ENCODE measurements around the gene TTLL12.
A peak's percentile ranks its signal among the peaks of the same experiment; 100 is the strongest.

The TTLL12 gene

GRCh38 chr22:43198936-43199335 lies 12.0 kb upstream of the TTLL12 start:
- Histone ChIP-seq H3K4me3 (ENCODE audit: low read length in 2 of 2) (no peak overlapping the region), H3K9ac (ENCODE audit: low read length in 2 of 2) (no peak overlapping the region), H3K27ac (ENCODE audit: low read length) (no peak overlapping the region), H3K9me3 (ENCODE audit: control insufficient read depth in 2 of 2, low read length in 2 of 2) (no peaks in the 10 kb centered on the region), H3K4me1 (ENCODE audit: control insufficient read depth, insufficient read depth, low read length) (no peaks in the 10 kb centered on the region), H3K36me3 (ENCODE audit: control insufficient read depth in 2 of 2, insufficient read depth in 2 of 2, low read length in 2 of 2) (peaks cover 0 to 2% of the 10 kb centered on the region in 2 donors), H3K27me3 (ENCODE audit: control insufficient read depth in 1 of 2, insufficient read depth in 2 of 2, low read length in 2 of 2) (peaks cover 0 to 2% of the 10 kb centered on the region in 2 donors)

GRCh38 chr22:43198126-43198525 lies 11.2 kb upstream of the TTLL12 start:
- Histone ChIP-seq H3K27ac (ENCODE audit: low read length) (no peak overlapping the region), H3K27me3 (ENCODE audit: control insufficient read depth in 1 of 2, insufficient read depth in 2 of 2, low read length in 2 of 2) (peaks cover 0 to 2% of the 10 kb centered on the region in 2 donors), H3K4me1 (ENCODE audit: control insufficient read depth, insufficient read depth, low read length) (no peaks in the 10 kb centered on the region), H3K4me3 (ENCODE audit: low read length in 2 of 2) (no peak overlapping the region), H3K9me3 (ENCODE audit: control insufficient read depth in 2 of 2, low read length in 2 of 2) (no peaks in the 10 kb centered on the region), H3K36me3 (ENCODE audit: control insufficient read depth in 2 of 2, insufficient read depth in 2 of 2, low read length in 2 of 2) (no peaks in the 10 kb centered on the region), H3K9ac (ENCODE audit: low read length in 2 of 2) (no peak overlapping the region)

GRCh38 chr22:43197271-43197941 lies 10.5 kb upstream of the TTLL12 start:
- Histone ChIP-seq H3K9me3 (ENCODE audit: control insufficient read depth in 2 of 2, low read length in 2 of 2) (no peaks in the 10 kb centered on the region), H3K4me1 (ENCODE audit: control insufficient read depth, insufficient read depth, low read length) (no peaks in the 10 kb centered on the region), H3K4me3 (ENCODE audit: low read length in 2 of 2) (no peak overlapping the region), H3K27me3 (ENCODE audit: control insufficient read depth in 1 of 2, insufficient read depth in 2 of 2, low read length in 2 of 2) (peaks cover 0 to 2% of the 10 kb centered on the region in 2 donors), H3K36me3 (ENCODE audit: control insufficient read depth in 2 of 2, insufficient read depth in 2 of 2, low read length in 2 of 2) (no peaks in the 10 kb centered on the region), H3K27ac (ENCODE audit: low read length) (no peak overlapping the region), H3K9ac (ENCODE audit: low read length in 2 of 2) (no peak overlapping the region)

- Histone ChIP-seq H3K36me3 (ENCODE audit: control insufficient read depth in 2 of 2, insufficient read depth in 2 of 2, low read length in 2 of 2) (no peaks in the 10 kb centered on the region), H3K27me3 (ENCODE audit: control insufficient read depth in 1 of 2, insufficient read depth in 2 of 2, low read length in 2 of 2) (peaks cover 0 to 2% of the 10 kb centered on the region in 2 donors), H3K9ac (ENCODE audit: low read length in 2 of 2) (no peak overlapping the region), H3K4me3 (ENCODE audit: low read length in 2 of 2) (no peak overlapping the region), H3K27ac (ENCODE audit: low read length) (no peak overlapping the region), H3K4me1 (ENCODE audit: control insufficient read depth, insufficient read depth, low read length) (no peaks in the 10 kb centered on the region), H3K9me3 (ENCODE audit: control insufficient read depth in 2 of 2, low read length in 2 of 2) (no peaks in the 10 kb centered on the region)
Measured at GRCh38 chr22:43191831-43192230, 4.9 kb upstream of the TTLL12 start.

GRCh38 chr22:43188829-43189545 lies 2.1 kb upstream of the TTLL12 start:
- no peaks in the 10 kb centered on the region for H3K9me3 ChIP-seq (ENCODE audit: control insufficient read depth in 2 of 2, low read length in 2 of 2)
- H3K27ac ChIP-seq (ENCODE audit: low read length) = no peak overlapping the region

GRCh38 chr22:43187171-43188099 lies 501 bp upstream of the TTLL12 start:
- peak overlapping the region; percentile 86 for H3K27ac ChIP-seq (ENCODE audit: low read length)
- H3K4me1 ChIP-seq (ENCODE audit: control insufficient read depth, insufficient read depth, low read length) = peaks cover 12% of the 10 kb centered on the region
- peak overlapping the region; percentile 50 to 73 for H3K9ac ChIP-seq (ENCODE audit: low read length in 2 of 2)
- no peaks in the 10 kb centered on the region for H3K9me3 ChIP-seq (ENCODE audit: control insufficient read depth in 2 of 2, low read length in 2 of 2)
- H3K4me3 ChIP-seq (ENCODE audit: low read length in 2 of 2) = peak overlapping the region; percentile 65 to 76
- no peaks in the 10 kb centered on the region for H3K36me3 ChIP-seq (ENCODE audit: control insufficient read depth in 2 of 2, insufficient read depth in 2 of 2, low read length in 2 of 2)
- peaks cover 0 to 2% of the 10 kb centered on the region in 2 donors for H3K27me3 ChIP-seq (ENCODE audit: control insufficient read depth in 1 of 2, insufficient read depth in 2 of 2, low read length in 2 of 2)

More at GRCh38 chr22:43188829-43189545, 2.1 kb upstream of the TTLL12 start:
- H3K4me1 ChIP-seq (ENCODE audit: control insufficient read depth, insufficient read depth, low read length) = peaks cover 12% of the 10 kb centered on the region
- H3K36me3 ChIP-seq (ENCODE audit: control insufficient read depth in 2 of 2, insufficient read depth in 2 of 2, low read length in 2 of 2) = no peaks in the 10 kb centered on the region
- H3K27me3 ChIP-seq (ENCODE audit: control insufficient read depth in 1 of 2, insufficient read depth in 2 of 2, low read length in 2 of 2) = peaks cover 0 to 2% of the 10 kb centered on the region in 2 donors
- H3K4me3 ChIP-seq (ENCODE audit: low read length in 2 of 2) = no peak overlapping the region
- H3K9ac ChIP-seq (ENCODE audit: low read length in 2 of 2) = no peak overlapping the region

GRCh38 chr22:43185860-43186261 lies 1.1 kb downstream of the TTLL12 start:
- Histone ChIP-seq H3K9me3 (ENCODE audit: control insufficient read depth in 2 of 2, low read length in 2 of 2) (no peaks in the 10 kb centered on the region), H3K36me3 (ENCODE audit: control insufficient read depth in 2 of 2, insufficient read depth in 2 of 2, low read length in 2 of 2) (peaks cover 0 to 6% of the 10 kb centered on the region in 2 donors), H3K27ac (ENCODE audit: low read length) (peak overlapping the region; percentile 46), H3K4me3 (ENCODE audit: low read length in 2 of 2) (peak overlapping the region; percentile 79), H3K9ac (ENCODE audit: low read length in 2 of 2) (peak overlapping the region; percentile 62 to 72), H3K4me1 (ENCODE audit: control insufficient read depth, insufficient read depth, low read length) (peaks cover 12% of the 10 kb centered on the region), H3K27me3 (ENCODE audit: control insufficient read depth in 1 of 2, insufficient read depth in 2 of 2, low read length in 2 of 2) (no peaks in the 10 kb centered on the region)

- H3K4me3 ChIP-seq (ENCODE audit: low read length in 2 of 2) = no peak overlapping the region
- no peak overlapping the region for H3K27ac ChIP-seq (ENCODE audit: low read length)
- H3K9ac ChIP-seq (ENCODE audit: low read length in 2 of 2) = no peak overlapping the region
- peaks cover 13 to 18% of the 10 kb centered on the region in 2 donors for H3K36me3 ChIP-seq (ENCODE audit: control insufficient read depth in 2 of 2, insufficient read depth in 2 of 2, low read length in 2 of 2)
- peaks cover 12% of the 10 kb centered on the region for H3K4me1 ChIP-seq (ENCODE audit: control insufficient read depth, insufficient read depth, low read length)
- H3K9me3 ChIP-seq (ENCODE audit: control insufficient read depth in 2 of 2, low read length in 2 of 2) = no peaks in the 10 kb centered on the region
- H3K27me3 ChIP-seq (ENCODE audit: control insufficient read depth in 1 of 2, insufficient read depth in 2 of 2, low read length in 2 of 2) = no peaks in the 10 kb centered on the region
Measured at GRCh38 chr22:43183496-43184277, 3.2 kb downstream of the TTLL12 start.

GRCh38 chr22:43182726-43183125 lies 4.2 kb downstream of the TTLL12 start:
- H3K4me1 ChIP-seq (ENCODE audit: control insufficient read depth, insufficient read depth, low read length) = peaks cover 12% of the 10 kb centered on the region
- H3K9me3 ChIP-seq (ENCODE audit: control insufficient read depth in 2 of 2, low read length in 2 of 2) = no peaks in the 10 kb centered on the region
- peaks cover 14 to 19% of the 10 kb centered on the region in 2 donors for H3K36me3 ChIP-seq (ENCODE audit: control insufficient read depth in 2 of 2, insufficient read depth in 2 of 2, low read length in 2 of 2)
- H3K27me3 ChIP-seq (ENCODE audit: control insufficient read depth in 1 of 2, insufficient read depth in 2 of 2, low read length in 2 of 2) = no peaks in the 10 kb centered on the region
- no peak overlapping the region for H3K27ac ChIP-seq (ENCODE audit: low read length)
- H3K9ac ChIP-seq (ENCODE audit: low read length in 2 of 2) = no peak overlapping the region
- no peak overlapping the region for H3K4me3 ChIP-seq (ENCODE audit: low read length in 2 of 2)

- no peaks in the 10 kb centered on the region for H3K27me3 ChIP-seq (ENCODE audit: control insufficient read depth in 1 of 2, insufficient read depth in 2 of 2, low read length in 2 of 2)
- no peak overlapping the region for H3K9ac ChIP-seq (ENCODE audit: low read length in 2 of 2)
- peaks cover 14 to 22% of the 10 kb centered on the region in 2 donors for H3K36me3 ChIP-seq (ENCODE audit: control insufficient read depth in 2 of 2, insufficient read depth in 2 of 2, low read length in 2 of 2)
- no peak overlapping the region for H3K27ac ChIP-seq (ENCODE audit: low read length)
- H3K4me3 ChIP-seq (ENCODE audit: low read length in 2 of 2) = no peak overlapping the region
- H3K9me3 ChIP-seq (ENCODE audit: control insufficient read depth in 2 of 2, low read length in 2 of 2) = no peaks in the 10 kb centered on the region
- H3K4me1 ChIP-seq (ENCODE audit: control insufficient read depth, insufficient read depth, low read length) = peaks cover 12% of the 10 kb centered on the region
Measured at GRCh38 chr22:43182118-43182517, 4.8 kb downstream of the TTLL12 start.
